Activated CD8-positive, alpha-beta T cell treated with anti-CD3 and anti-CD28 coated beads, Interleukin-2, amount 10 ng/mL, durations not matched to agents 7 days and 5 days (primary cell): ENCODE data around the gene ZNF853. TPM values are rescaled to one million over a fixed set of nuclear protein-coding genes. Genes with fewer than 3 reads are reported as not detected.
"Not testable (repeated sequence)": the region's sequence is repeated elsewhere in the genome, so short reads cannot be mapped to it uniquely, and the experiment has no call there.

Experiments
- ATAC-seq: fragments of 150-1000 bp; cut with Tn5 transposase; one replicate; pipeline ENCODE4 v1.10.0; 2021; ENCODE audit warnings: moderate library complexity
- CTCF ChIA-PET: fragments of 350-600 bp; sonication (Branson Sonifier 250); formaldehyde crosslinking; loops from one replicate; lab custom pipeline; 2021; ENCODE audit warnings: antibody characterized with exemption; lab: Charles Lee
- POLR2A ChIA-PET: fragments of 350-600 bp; sonication (Branson Sonifier 250); formaldehyde crosslinking; loops from one replicate; lab custom pipeline; 2021; ENCODE audit warnings: antibody characterized with exemption; lab: Charles Lee
- DNase-seq: peaks from one replicate; pipeline ENCODE4 v3.0.0-alpha.2; 2020
- H3K27ac Mint-ChIP-seq: one replicate; pipeline ENCODE4 v1.8.0; 2021; ENCODE audit warnings: mild to moderate bottlenecking, mixed read lengths
- H3K27me3 Mint-ChIP-seq: one replicate; pipeline ENCODE4 v1.8.0; 2021; ENCODE audit warnings: low read depth, mixed read lengths
- H3K36me3 Mint-ChIP-seq: one replicate; pipeline ENCODE4 v1.8.0; 2021; ENCODE audit warnings: low read depth, mixed read lengths
- H3K4me1 Mint-ChIP-seq: one replicate; pipeline ENCODE4 v1.8.0; 2021; ENCODE audit warnings: low read depth, mixed read lengths
- H3K4me3 Mint-ChIP-seq: one replicate; pipeline ENCODE4 v1.8.0; 2021; ENCODE audit warnings: mild to moderate bottlenecking, mixed read lengths
- H3K9me3 Mint-ChIP-seq: one replicate; pipeline ENCODE4 v1.8.0; 2022; ENCODE audit warnings: mixed read lengths; ENCODE audit not compliant: insufficient read depth
- total RNA-seq, 2 experiments: library from RNA; stranded (reverse); gene quantifications; one replicate each; pipeline ENCODE4 v1.2.3, GENCODE V29; 2021

Gene ZNF853
- total RNA-seq = 1 to 10 TPM in 1 of 2 experiments, under 1 TPM in 1; 0.78 to 1.0 TPM

DNA sequence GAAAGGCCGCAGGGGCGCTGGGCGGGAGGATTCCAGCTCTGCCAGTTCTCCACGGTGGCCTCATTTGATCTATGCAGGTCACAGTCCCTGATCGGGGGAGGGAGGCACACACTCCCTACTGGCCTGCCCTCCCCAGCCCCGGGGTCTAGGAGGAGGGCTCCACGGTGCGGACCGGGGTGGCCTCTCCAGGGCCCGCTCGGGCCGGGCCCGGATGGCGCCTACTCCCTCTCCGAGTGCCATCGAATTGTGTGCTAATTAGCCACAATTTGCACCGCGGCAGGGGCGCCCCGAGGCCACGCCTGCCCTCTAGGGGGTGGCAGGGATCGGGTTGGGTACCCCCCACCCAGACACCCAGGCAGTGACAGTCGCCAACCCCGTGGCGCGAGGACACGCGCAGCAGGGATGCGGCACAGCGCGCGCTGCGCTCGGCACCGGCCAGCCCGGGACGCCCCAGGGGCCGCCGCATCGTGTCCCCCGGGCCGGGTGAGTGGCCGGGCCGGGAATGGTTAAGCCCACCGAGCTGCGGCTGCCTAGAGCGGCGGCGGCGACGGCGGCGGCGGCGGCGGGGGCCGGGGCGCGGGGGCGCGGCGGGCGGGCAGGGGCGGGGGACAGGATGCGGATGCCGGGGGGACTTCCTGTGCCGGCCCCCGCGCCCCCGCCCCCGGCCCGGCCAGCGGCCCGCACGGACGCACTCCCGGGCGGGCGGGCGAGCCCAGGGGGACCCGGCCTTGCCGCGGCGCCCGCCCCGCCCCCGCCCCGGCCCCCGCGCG lies at the start of gene ZNF853:
TSS of gene ZNF853 (plus strand) at position 658 of the 770 bp plus-strand sequence. CDS start 565 bp downstream, outside the sequence.
- Mint-ChIP-seq H3K36me3 (no peaks in the 10 kb centered on the region), H3K27ac (peak within 1 kb of the TSS; percentile 30), H3K9me3 (no peaks in the 10 kb centered on the region), H3K27me3 (peaks cover 25% of the 10 kb centered on the region), H3K4me3 (peak within 1 kb of the TSS; percentile 59), H3K4me1 (peaks cover 26% of the 10 kb centered on the region)
- ATAC-seq (peak; percentile 49), DNase-seq (no peak)
- ChIA-PET POLR2A (no interaction called here), CTCF (no interaction called here)

- Mint-ChIP-seq H3K27me3 (peaks cover 5% of the 10 kb centered on the region), H3K27ac (no peak overlapping the region), H3K4me1 (peaks cover 8% of the 10 kb centered on the region), H3K9me3 (no peaks in the 10 kb centered on the region), H3K36me3 (no peaks in the 10 kb centered on the region), H3K4me3 (no peak overlapping the region)
- ChIA-PET CTCF (no interaction called here), POLR2A (no interaction called here)
- ATAC-seq (no peak), DNase-seq (no peak)
Observed at GRCh38 chr7:6565655-6566054, 49.8 kb upstream of the ZNF853 start.

GRCh38 chr7:6567886-6568285 lies 47.5 kb upstream of the ZNF853 start:
- H3K27ac Mint-ChIP-seq = no peak overlapping the region
- CTCF ChIA-PET = no interaction called here
- H3K4me1 Mint-ChIP-seq = peaks cover 8% of the 10 kb centered on the region
- POLR2A ChIA-PET = no interaction called here
- ATAC-seq = no peak
- DNase-seq = no peak
- no peaks in the 10 kb centered on the region for H3K9me3 Mint-ChIP-seq
- peaks cover 5% of the 10 kb centered on the region for H3K27me3 Mint-ChIP-seq
- no peaks in the 10 kb centered on the region for H3K36me3 Mint-ChIP-seq
- H3K4me3 Mint-ChIP-seq = no peak overlapping the region

DNA sequence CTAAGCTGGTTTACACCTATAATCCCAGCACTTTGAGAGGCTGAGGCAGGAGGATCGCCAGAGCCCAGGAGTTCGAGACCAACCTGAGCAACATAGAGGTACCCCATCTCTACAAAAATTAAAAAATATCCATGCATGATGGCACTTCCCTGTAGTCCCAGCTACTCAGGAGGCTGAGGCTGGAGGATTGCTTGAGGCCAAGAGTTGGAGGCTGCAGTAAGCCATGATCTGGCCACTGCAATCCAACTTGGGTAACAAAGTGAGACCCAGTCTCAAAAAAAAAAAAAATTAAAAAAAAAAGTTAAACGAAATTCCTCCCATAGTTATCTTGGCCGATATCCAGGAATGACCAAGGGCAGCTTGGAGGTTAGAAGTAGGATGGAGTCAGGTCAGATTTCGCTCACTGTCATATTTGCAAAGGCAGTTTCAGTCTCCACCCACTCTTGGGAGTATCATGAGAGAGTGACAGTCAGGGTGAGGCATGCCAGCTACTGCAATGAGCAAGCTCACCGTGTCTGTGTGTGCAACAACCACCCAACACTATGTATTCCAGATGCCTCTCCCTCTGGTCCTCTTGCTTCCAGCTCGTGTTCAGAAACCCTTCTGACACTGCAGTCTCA lies 44.1 kb upstream of the ZNF853 start:
- DNase-seq = no peak
- ATAC-seq = no peak
- H3K9me3 Mint-ChIP-seq = no peaks in the 10 kb centered on the region
- H3K27me3 Mint-ChIP-seq = peaks cover 2% of the 10 kb centered on the region
- CTCF ChIA-PET = interaction anchor here (0.8 to 0.9 kb wide), 2 partner anchors 12 to 13 kb away, joined by 3 to 4 read pairs; no protein-coding TSS in a partner anchor
- no peak overlapping the region for H3K4me3 Mint-ChIP-seq
- no peak overlapping the region for H3K27ac Mint-ChIP-seq
- peaks cover 7% of the 10 kb centered on the region for H3K4me1 Mint-ChIP-seq
- no peaks in the 10 kb centered on the region for H3K36me3 Mint-ChIP-seq
- POLR2A ChIA-PET = interaction anchor here (0.6 kb wide), 1 partner anchor 743 kb away, joined by 3 read pairs; no protein-coding TSS in a partner anchor

GRCh38 chr7:6575281-6576023 lies 40.0 kb upstream of the ZNF853 start:
- ChIA-PET CTCF (interaction anchor here (0.8 to 5.5 kb wide), 8 partner anchors 13 to 282 kb away, joined by 3 to 32 read pairs (median 4); partner anchors contain the start of gene INTS15), POLR2A (interaction anchor here (0.9 kb wide), 1 partner anchor 20 kb away, joined by 3 read pairs; no protein-coding TSS in a partner anchor)
- peaks cover 30% of the 10 kb centered on the region for H3K4me1 Mint-ChIP-seq
- H3K27ac Mint-ChIP-seq = peak overlapping the region; percentile 64
- no peak for ATAC-seq
- no peak for DNase-seq
- peaks cover 11% of the 10 kb centered on the region for H3K36me3 Mint-ChIP-seq
- H3K9me3 Mint-ChIP-seq = no peaks in the 10 kb centered on the region
- peak overlapping the region; percentile 73 for H3K4me3 Mint-ChIP-seq
- no peaks in the 10 kb centered on the region for H3K27me3 Mint-ChIP-seq

DNA sequence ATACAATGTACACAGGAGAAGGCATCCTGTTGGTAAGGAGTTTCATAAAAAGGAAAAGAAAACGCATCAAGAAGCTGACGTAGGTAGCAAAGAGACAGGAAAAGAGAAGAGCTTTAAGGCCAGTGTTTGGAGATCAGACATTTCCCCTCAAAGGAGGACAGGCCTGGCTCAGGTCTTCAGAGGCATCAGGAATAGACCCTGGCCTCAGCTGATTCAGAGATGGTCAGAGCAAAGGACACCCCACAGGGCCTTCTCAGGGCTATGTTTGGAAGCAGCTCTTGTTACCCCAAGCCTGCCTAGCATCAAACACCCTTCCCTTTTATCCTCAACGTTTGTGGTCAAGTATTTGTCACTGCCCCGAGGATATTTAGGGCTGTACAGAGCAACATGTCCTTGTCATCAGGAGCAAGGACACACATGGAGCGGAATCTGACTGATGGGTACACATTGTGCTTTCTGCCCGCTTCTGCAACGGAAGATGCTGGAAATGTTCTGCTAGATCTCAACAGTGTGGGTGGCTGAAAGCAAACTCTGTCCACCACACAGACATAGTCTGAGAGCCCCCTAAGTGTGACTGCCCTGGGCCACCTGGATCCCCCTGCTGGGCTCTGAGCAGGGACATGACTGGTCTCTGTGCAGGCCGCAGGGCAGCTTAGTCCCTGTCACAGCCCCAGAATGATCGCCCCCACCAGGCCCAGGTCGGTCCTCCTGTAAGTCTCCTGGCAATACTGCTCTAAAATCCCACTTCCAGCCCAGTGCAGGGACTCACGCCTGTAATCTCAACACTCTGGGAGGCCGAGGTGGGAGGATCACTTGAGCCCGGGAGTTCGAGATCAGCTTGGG lies 39.2 kb upstream of the ZNF853 start:
- peaks cover 38% of the 10 kb centered on the region for H3K4me1 Mint-ChIP-seq
- H3K4me3 Mint-ChIP-seq = peak overlapping the region; percentile 73
- no peaks in the 10 kb centered on the region for H3K9me3 Mint-ChIP-seq
- DNase-seq = peak; percentile 35
- POLR2A ChIA-PET = interaction anchor here (0.9 to 3.0 kb wide), 4 partner anchors 14 to 55 kb away, joined by 3 to 24 read pairs (median 3); partner anchors contain the start of gene INTS15
- CTCF ChIA-PET = interaction anchor here (0.6 to 5.5 kb wide), 5 partner anchors 14 to 65 kb away, joined by 3 to 32 read pairs (median 11); partner anchors contain the start of gene INTS15
- H3K27ac Mint-ChIP-seq = peak overlapping the region; percentile 84
- H3K27me3 Mint-ChIP-seq = no peaks in the 10 kb centered on the region
- ATAC-seq = no peak
- peaks cover 18% of the 10 kb centered on the region for H3K36me3 Mint-ChIP-seq

DNA sequence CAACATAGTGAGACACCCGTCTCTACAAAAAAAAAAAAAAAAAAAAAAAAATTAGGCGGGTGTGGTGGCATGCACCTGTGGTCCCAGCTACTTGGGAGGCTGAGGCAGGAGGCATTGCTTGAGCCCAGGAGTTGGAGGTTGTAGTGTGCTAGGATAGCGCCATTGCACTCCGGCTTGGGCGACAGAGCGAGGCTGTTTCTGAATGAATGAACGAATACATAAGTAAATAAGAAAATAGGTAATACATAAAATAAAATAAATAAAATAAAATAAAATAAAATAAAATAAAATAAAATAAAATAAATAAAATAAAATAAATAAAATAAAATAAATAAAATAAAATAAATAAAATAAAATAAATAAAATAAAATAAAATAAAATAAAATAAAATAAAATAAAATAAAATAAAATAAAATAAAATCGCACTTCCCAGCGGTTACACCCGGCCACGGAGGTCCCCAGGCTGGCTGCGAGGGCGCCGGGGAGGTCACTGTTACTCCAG lies 38.5 kb upstream of the ZNF853 start:
- H3K9me3 Mint-ChIP-seq, H3K27me3 Mint-ChIP-seq, ATAC-seq: not testable (repeated sequence)
- Mint-ChIP-seq H3K27ac (peak overlapping the region; percentile 90), H3K36me3 (peaks cover 25% of the 10 kb centered on the region), H3K4me3 (peak overlapping the region; percentile 85), H3K4me1 (peaks cover 45% of the 10 kb centered on the region)
- ChIA-PET CTCF (interaction anchor here (3.1 to 5.5 kb wide), 2 partner anchors 13 to 18 kb away, joined by 18 to 32 read pairs; partner anchors contain the start of gene INTS15), POLR2A (interaction anchor here (0.7 to 3.0 kb wide), 4 partner anchors 13 to 1564 kb away, joined by 3 to 24 read pairs (median 3); partner anchors contain the start of gene INTS15)
- DNase-seq = peak; percentile 37

DNA sequence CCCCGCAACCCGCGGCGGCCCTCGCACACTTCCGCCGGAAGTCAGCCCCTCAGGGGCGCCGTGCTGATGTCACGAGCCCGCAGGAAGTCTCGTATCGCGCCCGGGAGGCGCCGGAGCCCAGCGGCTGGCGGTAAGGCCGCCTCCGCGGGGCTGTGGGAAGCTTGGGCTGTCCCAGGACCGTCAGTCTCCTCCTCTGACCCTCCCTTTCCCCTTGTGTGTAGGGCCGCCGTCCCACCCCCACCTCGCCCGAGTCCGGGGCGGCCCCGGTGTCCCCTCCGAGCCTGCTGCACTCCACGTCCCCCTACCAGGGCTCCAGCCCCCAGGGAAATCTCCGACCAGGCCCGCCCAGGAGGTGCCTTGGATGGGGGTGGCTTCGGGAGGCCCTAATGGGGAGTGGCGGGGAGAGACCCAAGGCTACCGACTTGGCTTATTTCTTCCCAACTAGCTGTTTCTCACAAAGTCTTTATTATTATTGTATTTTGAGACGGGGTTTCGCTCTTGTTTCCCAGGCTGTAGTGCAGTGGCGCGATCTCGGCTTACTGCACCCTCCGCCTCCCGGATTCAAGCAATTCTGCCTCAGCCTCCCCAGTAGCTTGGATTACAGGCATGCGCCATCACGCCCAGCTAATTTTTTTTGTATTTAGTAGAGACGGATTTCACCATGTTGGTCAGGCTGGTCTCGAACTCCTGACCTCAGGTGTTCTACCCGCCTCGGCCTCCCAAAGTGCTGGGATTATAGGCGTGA lies 37.9 kb upstream of the ZNF853 start, which contains the start of gene ZDHHC4:
TSS of gene ZDHHC4 (plus strand) at position 86 of the 745 bp plus-strand sequence. CDS start 3,108 bp downstream, outside the sequence.
- POLR2A ChIA-PET = interaction anchor here (0.7 to 3.0 kb wide), 5 partner anchors 13 to 1563 kb away, joined by 3 to 24 read pairs (median 3); partner anchors contain the start of gene INTS15
- Mint-ChIP-seq H3K4me1 (peaks cover 51% of the 10 kb centered on the region), H3K9me3 (no peaks in the 10 kb centered on the region), H3K4me3 (peak within 1 kb of the TSS; percentile 85), H3K27ac (peak within 1 kb of the TSS; percentile 90), H3K36me3 (peaks cover 30% of the 10 kb centered on the region), H3K27me3 (no peaks in the 10 kb centered on the region)
- DNase-seq (peak; percentile 92), ATAC-seq (peak; percentile 97)
- CTCF ChIA-PET = interaction anchor here (0.7 to 5.5 kb wide), 4 partner anchors 11 to 62 kb away, joined by 3 to 32 read pairs (median 10); partner anchors contain the start of gene INTS15

DNA sequence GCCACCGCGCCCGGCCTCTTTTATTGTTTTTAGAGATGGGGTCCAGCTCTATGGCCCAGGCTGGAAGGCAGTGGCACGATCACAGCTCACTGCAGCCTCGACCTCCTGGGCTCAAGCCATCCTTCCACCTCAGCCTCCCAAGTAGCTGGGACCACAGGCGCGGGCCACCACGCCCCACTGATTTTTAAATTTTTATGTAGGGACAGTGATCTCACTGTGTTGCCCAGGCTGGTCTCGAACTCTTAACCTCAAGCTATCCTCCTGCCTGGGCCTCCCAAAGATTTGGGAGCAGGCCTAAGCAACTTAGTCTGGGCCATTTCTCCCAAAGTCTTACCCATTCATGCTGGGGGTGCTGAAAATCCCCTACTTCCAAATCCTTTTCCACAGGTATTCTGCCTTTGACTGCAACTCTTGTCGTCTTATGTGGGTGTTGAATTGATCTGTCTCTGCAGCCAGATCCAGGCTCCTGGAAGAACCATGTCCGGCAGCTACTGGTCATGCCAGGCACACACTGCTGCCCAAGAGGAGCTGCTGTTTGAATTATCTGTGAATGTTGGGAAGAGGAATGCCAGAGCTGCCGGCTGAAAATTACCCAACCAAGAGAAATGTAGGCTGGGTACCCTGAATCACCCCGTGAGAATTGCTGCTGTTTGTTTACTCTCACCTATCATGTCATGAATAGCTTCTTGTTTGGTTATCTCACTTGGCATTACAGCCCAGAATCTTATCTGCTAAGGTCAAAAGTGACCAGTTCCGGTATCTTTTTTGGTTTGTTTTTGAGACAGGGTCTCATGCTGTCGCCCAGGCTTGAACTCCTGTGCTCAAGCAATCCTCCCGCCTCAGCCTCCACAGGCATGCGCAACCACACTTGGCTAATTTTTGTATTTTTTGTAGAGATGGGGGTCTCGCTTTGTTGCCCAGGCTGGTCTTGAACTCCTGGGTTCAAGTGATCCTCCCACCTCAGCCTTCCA lies 37.0 kb upstream of the ZNF853 start:
- DNase-seq = no peak
- peaks cover 52% of the 10 kb centered on the region for H3K4me1 Mint-ChIP-seq
- H3K9me3 Mint-ChIP-seq = no peaks in the 10 kb centered on the region
- peak overlapping the region; percentile 85 for H3K4me3 Mint-ChIP-seq
- no peaks in the 10 kb centered on the region for H3K27me3 Mint-ChIP-seq
- ATAC-seq = no peak
- POLR2A ChIA-PET = interaction anchor here (0.7 to 3.0 kb wide), 3 partner anchors 12 to 22 kb away, joined by 3 to 24 read pairs (median 5); partner anchors contain the start of gene INTS15
- CTCF ChIA-PET = interaction anchor here (0.7 to 5.5 kb wide), 4 partner anchors 10 to 63 kb away, joined by 3 to 32 read pairs (median 5); partner anchors contain the start of gene INTS15
- peak overlapping the region; percentile 90 for H3K27ac Mint-ChIP-seq
- peaks cover 35% of the 10 kb centered on the region for H3K36me3 Mint-ChIP-seq
